Naive thymus-derived CD4-positive, alpha-beta T cell (primary cell): Measurements from ENCODE around the gene CRB2. TPM values are rescaled to one million over a fixed set of nuclear protein-coding genes. Genes with fewer than 3 reads are reported as not detected.

Source experiments
- ATAC-seq: fragments of 150-1000 bp; cut with Tn5 transposase; 2 replicates; pipeline ENCODE4 v1.10.0; 2021; ENCODE audit warnings: mild to moderate bottlenecking, moderate library complexity
- CTCF ChIA-PET: fragments of 350-600 bp; sonication (Branson Sonifier 250); formaldehyde crosslinking; loops from one replicate; lab custom pipeline; 2021; ENCODE audit warnings: antibody characterized with exemption; lab: Charles Lee
- POLR2A ChIA-PET: fragments of 350-600 bp; sonication (Branson Sonifier 250); formaldehyde crosslinking; loops from one replicate; lab custom pipeline; 2021; ENCODE audit warnings: antibody characterized with exemption, inconsistent platforms; lab: Charles Lee
- DNase-seq, 9 donors: peaks; one replicate each; pipeline versions ENCODE4 v3.0.0 to v3.0.0-alpha.2; 2020 to 2022; ENCODE audit warnings: mixed read lengths in 1 of 9
- H3K27ac ChIP-seq: one replicate; pipeline ENCODE4 v1.7.0; 2013; ENCODE audit warnings: mild to moderate bottlenecking, low read depth, low read length, moderate library complexity
- H3K27me3 ChIP-seq, 2 donors: one replicate each; pipeline ENCODE4 v1.7.0; 2013; ENCODE audit warnings: low read length in 2 of 2, mild to moderate bottlenecking in 2 of 2, moderate library complexity in 2 of 2; ENCODE audit not compliant: control insufficient read depth in 2 of 2, insufficient read depth in 2 of 2
- H3K36me3 ChIP-seq, 3 experiments: 1 replicate in 2 of 3; 2 replicates in 1 of 3; pipeline ENCODE4 v1.7.0; 2013; ENCODE audit warnings: low read length in 3 of 3, mild to moderate bottlenecking in 3 of 3, moderate library complexity in 1 of 3; ENCODE audit not compliant: insufficient read depth in 3 of 3, control insufficient read depth in 2 of 3
- H3K4me1 ChIP-seq, 2 donors: one replicate each; pipeline ENCODE4 v1.7.0; 2013; ENCODE audit warnings: low read length in 2 of 2, mild to moderate bottlenecking in 2 of 2, moderate library complexity in 1 of 2; ENCODE audit not compliant: control insufficient read depth in 2 of 2, insufficient read depth in 2 of 2
- H3K4me3 ChIP-seq: 2 replicates; pipeline ENCODE4 v1.7.0; 2013; ENCODE audit warnings: mild to moderate bottlenecking, low read length
- H3K9me3 ChIP-seq, 3 experiments: 1 replicate in 2 of 3; 2 replicates in 1 of 3; pipeline ENCODE4 v1.7.0; 2013; ENCODE audit warnings: low read length in 3 of 3; ENCODE audit not compliant: control insufficient read depth in 2 of 3
- H3K27ac Mint-ChIP-seq, 9 donors: one replicate each; pipeline ENCODE4 v1.8.0; 2020 to 2022; ENCODE audit warnings: mixed read lengths in 9 of 9, mild to moderate bottlenecking in 8 of 9, moderate library complexity in 5 of 9, inconsistent platforms in 2 of 9
- H3K27me3 Mint-ChIP-seq, 5 donors: one replicate each; pipeline ENCODE4 v1.8.0; 2021 to 2022; ENCODE audit warnings: mixed read lengths in 5 of 5, mild to moderate bottlenecking in 1 of 5
- H3K36me3 Mint-ChIP-seq, 5 donors: one replicate each; pipeline ENCODE4 v1.8.0; 2020 to 2022; ENCODE audit warnings: mixed read lengths in 5 of 5, mild to moderate bottlenecking in 3 of 5, inconsistent platforms in 1 of 5
- H3K4me1 Mint-ChIP-seq, 7 donors: one replicate each; pipeline ENCODE4 v1.8.0; 2020 to 2022; ENCODE audit warnings: mixed read lengths in 7 of 7, mild to moderate bottlenecking in 3 of 7, inconsistent platforms in 1 of 7
- H3K4me3 Mint-ChIP-seq, 10 donors: one replicate each; pipeline ENCODE4 v1.8.0; 2020 to 2022; ENCODE audit warnings: mild to moderate bottlenecking in 10 of 10, mixed read lengths in 10 of 10, moderate library complexity in 6 of 10, inconsistent platforms in 2 of 10
- H3K9me3 Mint-ChIP-seq, 11 donors: one replicate each; pipeline ENCODE4 v1.8.0; 2020 to 2022; ENCODE audit warnings: mixed read lengths in 11 of 11, mild to moderate bottlenecking in 4 of 11, inconsistent platforms in 1 of 11, moderate library complexity in 1 of 11
- intact Hi-C, 2 donors: fragments of 100-400 bp; cut with micrococcal nuclease; formaldehyde crosslinking; loops; one replicate each; pipeline ENCODE4 v1.15.1; 2023
- polyA plus RNA-seq, 2 donors: library from polyadenylated mRNA; unstranded; fragments of 300-500 nt; fragmentation: Illumina TruSeq; gene quantifications; one replicate each; pipeline ENCODE4 v1.2.3, GENCODE V29; 2021
- total RNA-seq, 6 experiments: library from RNA in 5 of 6; stranded (reverse) in 5 of 6; gene quantifications; 1 replicate in 5 of 6; 2 replicates in 1 of 6; pipeline ENCODE4 v1.2.3 and lab custom pipeline; 2021 to 2026

The CRB2 gene
- total and polyA plus RNA-seq, 7 experiments from 2014 or later = not detected

DNA sequence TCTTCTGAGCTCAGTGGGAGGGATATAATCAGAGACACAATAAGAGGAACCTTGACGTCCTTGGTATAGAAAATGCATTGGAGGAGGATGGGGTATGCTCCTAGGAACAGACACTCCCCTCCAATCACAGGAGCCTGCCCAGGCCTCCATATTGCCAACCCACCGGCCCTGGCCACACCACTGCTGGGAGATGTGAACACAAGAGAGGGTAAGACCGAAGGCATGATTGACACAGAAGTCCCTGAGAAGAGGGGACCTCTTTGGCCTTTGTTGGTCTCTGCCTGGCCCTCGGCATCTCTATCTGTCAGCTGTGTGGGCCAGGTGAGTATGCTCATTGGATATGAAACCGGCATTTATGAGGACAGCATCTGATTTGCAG lies 62.0 kb downstream of the CRB2 start:
- Mint-ChIP-seq H3K27ac (peak overlapping the region in 1 of 9 donors; percentile 63), H3K4me1 (peaks cover 0 to 6% (median 0%) of the 10 kb centered on the region in 7 donors), H3K4me3 (no peak overlapping the region), H3K27me3 (no peaks in the 10 kb centered on the region), H3K36me3 (peaks cover 0 to 28% (median 12%) of the 10 kb centered on the region in 5 donors), H3K9me3 (no peaks in the 10 kb centered on the region)
- ChIA-PET POLR2A (no interaction called here), CTCF (no interaction called here)
- H3K27me3 ChIP-seq = no peaks in the 10 kb centered on the region
- peaks cover 0 to 16% (median 0%) of the 10 kb centered on the region in 3 experiments for H3K36me3 ChIP-seq
- intact Hi-C loops = no loop called here
- ATAC-seq (no peak), DNase-seq (no peak)
- no peaks in the 10 kb centered on the region for H3K4me1 ChIP-seq
- H3K9me3 ChIP-seq = no peaks in the 10 kb centered on the region
- H3K4me3 ChIP-seq = no peak overlapping the region
- H3K27ac ChIP-seq = no peak overlapping the region

DNA sequence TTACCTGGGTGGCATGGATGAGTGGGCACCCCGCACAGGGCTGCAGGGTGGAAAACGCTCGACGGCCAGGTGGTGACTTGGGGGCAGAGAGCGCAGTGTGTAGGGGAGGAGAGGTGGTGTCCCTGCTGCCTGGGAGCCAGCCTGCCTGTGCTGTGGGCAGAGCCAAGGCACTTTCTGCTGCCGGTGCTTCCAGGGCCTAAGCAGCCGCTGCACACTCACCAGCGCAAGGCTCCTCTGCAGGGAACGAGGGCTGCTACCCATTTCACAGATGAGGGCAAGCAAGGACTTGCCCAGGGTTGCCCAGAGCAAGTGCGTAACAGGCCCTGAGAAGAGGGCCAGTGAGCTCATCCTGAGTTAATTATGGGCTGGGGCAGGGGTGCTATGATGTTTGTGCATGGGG lies 62.5 kb downstream of the CRB2 start:
- Mint-ChIP-seq H3K4me3 (no peak overlapping the region), H3K27ac (peak overlapping the region in 1 of 9 donors; percentile 32), H3K9me3 (no peaks in the 10 kb centered on the region), H3K36me3 (peaks cover 0 to 28% (median 12%) of the 10 kb centered on the region in 5 donors), H3K27me3 (no peaks in the 10 kb centered on the region), H3K4me1 (peaks cover 0 to 6% (median 0%) of the 10 kb centered on the region in 7 donors)
- Histone ChIP-seq H3K27ac (no peak overlapping the region), H3K36me3 (peaks cover 0 to 16% (median 0%) of the 10 kb centered on the region in 3 experiments), H3K9me3 (no peaks in the 10 kb centered on the region), H3K4me1 (no peaks in the 10 kb centered on the region), H3K4me3 (no peak overlapping the region), H3K27me3 (no peaks in the 10 kb centered on the region)
- ATAC-seq (no peak), DNase-seq (no peak)
- intact Hi-C loops = no loop called here
- CTCF ChIA-PET = no interaction called here
- POLR2A ChIA-PET = no interaction called here

DNA sequence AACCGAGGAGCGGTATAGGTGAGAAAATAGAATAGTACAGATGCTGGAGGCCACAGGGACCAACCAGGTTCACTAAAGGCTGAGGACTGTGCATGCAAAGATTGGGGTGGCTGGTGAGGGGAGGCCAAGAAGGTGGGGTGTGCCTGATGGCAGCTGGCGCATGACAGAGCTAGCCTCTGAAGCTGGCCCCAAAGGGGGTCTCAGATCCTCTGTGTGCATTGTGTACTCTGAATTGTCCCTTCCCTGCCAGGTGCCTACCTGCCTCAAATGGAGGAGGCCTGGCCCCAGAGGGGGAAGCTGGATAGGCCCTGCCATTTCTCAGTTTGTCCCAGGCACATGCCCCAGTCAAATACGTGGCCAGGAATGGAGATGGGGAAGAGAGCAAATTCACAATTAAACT lies 63.1 kb downstream of the CRB2 start:
- no peak for ATAC-seq
- H3K4me3 Mint-ChIP-seq = no peak overlapping the region
- intact Hi-C loops = no loop called here
- ChIA-PET CTCF (no interaction called here), POLR2A (interaction anchor here (0.6 kb wide), 1 partner anchor 46 kb away, joined by 3 read pairs; no protein-coding TSS in a partner anchor)
- Histone ChIP-seq H3K27me3 (no peaks in the 10 kb centered on the region), H3K9me3 (no peaks in the 10 kb centered on the region), H3K36me3 (peaks cover 0 to 16% (median 0%) of the 10 kb centered on the region in 3 experiments), H3K4me3 (no peak overlapping the region), H3K4me1 (no peaks in the 10 kb centered on the region), H3K27ac (no peak overlapping the region)
- H3K36me3 Mint-ChIP-seq = peaks cover 0 to 28% (median 12%) of the 10 kb centered on the region in 5 donors
- H3K27me3 Mint-ChIP-seq = no peaks in the 10 kb centered on the region
- peaks cover 0 to 6% (median 0%) of the 10 kb centered on the region in 7 donors for H3K4me1 Mint-ChIP-seq
- no peak for DNase-seq
- H3K9me3 Mint-ChIP-seq = no peaks in the 10 kb centered on the region
- peak overlapping the region in 1 of 9 donors; percentile 53 for H3K27ac Mint-ChIP-seq

DNA sequence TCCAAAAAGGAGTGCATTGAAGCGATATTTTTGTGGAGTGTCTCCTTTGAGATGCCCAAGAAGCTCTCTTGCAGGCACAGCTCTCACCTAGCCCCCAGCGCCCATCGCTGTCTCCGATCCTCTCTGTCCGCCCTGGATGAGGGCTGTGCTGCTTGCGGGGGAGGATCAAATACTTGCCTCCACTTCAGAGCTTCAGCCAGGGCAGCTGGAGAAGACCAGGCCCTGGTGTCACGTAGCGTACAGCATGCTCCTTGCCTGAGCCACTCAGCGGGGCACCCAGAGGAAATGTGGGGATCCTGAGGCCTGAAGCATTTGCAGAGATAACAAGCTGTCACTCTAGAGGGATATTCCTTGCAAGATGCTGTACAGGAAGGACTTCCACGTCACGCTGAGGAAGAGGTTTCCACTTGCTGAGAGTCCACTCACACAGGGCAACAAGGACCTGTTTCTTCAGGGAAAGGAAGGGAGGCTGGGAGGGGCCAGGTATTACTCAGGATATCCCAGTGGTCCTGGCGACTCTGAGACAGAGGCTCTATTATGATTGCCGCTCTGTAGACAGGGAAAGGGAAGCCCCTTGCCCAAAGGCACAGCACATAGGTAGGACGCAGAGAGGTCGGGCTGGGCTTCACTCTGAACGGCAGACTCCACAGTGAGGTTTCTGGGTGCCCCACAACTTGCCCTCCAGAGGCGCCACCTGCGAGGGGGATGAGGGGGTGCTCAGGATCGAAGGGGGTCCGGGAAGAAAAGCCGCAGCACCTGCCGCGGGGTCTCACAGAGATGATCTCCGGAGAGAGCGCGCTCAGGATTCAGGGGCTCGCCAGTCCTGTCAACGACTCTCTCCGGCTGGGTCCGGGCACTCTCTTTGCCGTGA lies 64.0 kb downstream of the CRB2 start:
- no peaks in the 10 kb centered on the region for H3K27me3 Mint-ChIP-seq
- H3K9me3 Mint-ChIP-seq = no peaks in the 10 kb centered on the region
- peaks cover 0 to 6% (median 0%) of the 10 kb centered on the region in 7 donors for H3K4me1 Mint-ChIP-seq
- no peak for DNase-seq
- H3K27ac ChIP-seq = no peak overlapping the region
- no peaks in the 10 kb centered on the region for H3K27me3 ChIP-seq
- peaks cover 0 to 22% (median 12%) of the 10 kb centered on the region in 5 donors for H3K36me3 Mint-ChIP-seq
- CTCF ChIA-PET = no interaction called here
- POLR2A ChIA-PET = interaction anchor here (0.6 kb wide), 1 partner anchor 45 kb away, joined by 3 read pairs; no protein-coding TSS in a partner anchor
- no peak overlapping the region for H3K4me3 Mint-ChIP-seq
- H3K9me3 ChIP-seq = no peaks in the 10 kb centered on the region
- no peaks in the 10 kb centered on the region for H3K4me1 ChIP-seq
- no peak overlapping the region for H3K4me3 ChIP-seq
- intact Hi-C loops = no loop called here
- no peak for ATAC-seq
- peak overlapping the region in 1 of 9 donors; percentile 67 for H3K27ac Mint-ChIP-seq
- peaks cover 0 to 20% (median 0%) of the 10 kb centered on the region in 3 experiments for H3K36me3 ChIP-seq

DNA sequence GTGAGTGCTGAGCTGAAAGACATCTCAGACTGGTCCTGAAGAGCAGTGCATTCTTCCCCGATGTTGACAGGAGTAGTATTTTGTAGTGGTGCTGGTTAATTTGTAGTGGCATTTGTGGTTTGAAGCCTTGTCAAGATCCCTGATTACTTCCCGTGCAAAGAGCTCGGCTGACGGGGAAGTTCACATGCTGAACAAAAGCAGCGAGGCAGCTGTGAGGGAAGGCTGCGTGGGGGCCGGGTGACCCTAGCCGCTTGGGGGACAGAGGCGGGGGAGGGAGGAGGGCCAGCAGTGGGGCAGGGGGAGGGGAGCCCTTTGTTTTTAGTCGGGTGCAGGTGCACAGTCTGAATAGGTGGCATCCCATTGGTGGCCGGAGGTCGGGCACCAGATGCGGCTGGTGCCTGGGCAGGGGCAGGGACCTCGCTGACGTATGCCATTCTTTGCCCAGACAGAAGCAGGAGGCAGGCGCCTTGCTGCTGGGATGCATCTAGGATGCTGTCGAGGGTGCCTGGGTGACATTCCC lies 64.7 kb downstream of the CRB2 start:
- no peaks in the 10 kb centered on the region for H3K9me3 ChIP-seq
- Mint-ChIP-seq H3K4me1 (peaks cover 0 to 9% (median 0%) of the 10 kb centered on the region in 7 donors), H3K4me3 (no peak overlapping the region), H3K27me3 (no peaks in the 10 kb centered on the region), H3K9me3 (no peaks in the 10 kb centered on the region), H3K36me3 (peaks cover 0 to 25% (median 13%) of the 10 kb centered on the region in 5 donors), H3K27ac (peak overlapping the region in 2 of 9 donors; percentile 46 to 67)
- POLR2A ChIA-PET = no interaction called here
- no peak overlapping the region for H3K27ac ChIP-seq
- H3K4me1 ChIP-seq = no peaks in the 10 kb centered on the region
- no peak for ATAC-seq
- no peak for DNase-seq
- H3K27me3 ChIP-seq = no peaks in the 10 kb centered on the region
- no peak overlapping the region for H3K4me3 ChIP-seq
- peaks cover 0 to 20% (median 0%) of the 10 kb centered on the region in 3 experiments for H3K36me3 ChIP-seq
- intact Hi-C loops = no loop called here
- CTCF ChIA-PET = no interaction called here

DNA sequence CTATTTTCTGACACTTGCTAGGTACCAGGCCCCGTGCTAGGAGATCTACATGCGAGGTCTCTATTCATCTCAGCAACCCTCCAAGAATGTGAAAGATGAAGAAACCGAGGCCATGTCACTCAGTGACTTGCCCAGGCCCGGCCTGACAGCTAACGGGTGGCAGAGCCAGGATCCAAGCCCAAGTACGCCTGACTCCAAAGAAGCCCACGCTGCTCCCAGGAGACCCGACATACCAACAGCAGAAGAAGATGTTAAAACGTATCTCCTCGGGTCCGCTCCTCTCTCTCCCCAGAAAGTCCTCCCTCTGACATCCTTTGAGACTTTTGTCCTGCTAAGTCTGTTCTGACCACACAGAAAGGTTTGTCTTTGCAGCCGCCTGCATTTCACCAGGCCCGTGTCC lies 65.2 kb downstream of the CRB2 start:
- POLR2A ChIA-PET = no interaction called here
- H3K36me3 ChIP-seq = peaks cover 0 to 24% (median 0%) of the 10 kb centered on the region in 3 experiments
- no peaks in the 10 kb centered on the region for H3K4me1 ChIP-seq
- no peak overlapping the region for H3K4me3 ChIP-seq
- H3K27me3 ChIP-seq = no peaks in the 10 kb centered on the region
- CTCF ChIA-PET = no interaction called here
- Mint-ChIP-seq H3K36me3 (peaks cover 0 to 27% (median 15%) of the 10 kb centered on the region in 5 donors), H3K4me1 (peaks cover 0 to 14% (median 0%) of the 10 kb centered on the region in 7 donors), H3K27ac (no peak overlapping the region), H3K4me3 (no peak overlapping the region), H3K9me3 (no peaks in the 10 kb centered on the region), H3K27me3 (no peaks in the 10 kb centered on the region)
- no peak overlapping the region for H3K27ac ChIP-seq
- ATAC-seq (no peak), DNase-seq (no peak)
- intact Hi-C loops = no loop called here
- no peaks in the 10 kb centered on the region for H3K9me3 ChIP-seq
